Measurements from ENCODE around the gene GGCT.
"Not testable (repeated sequence)": the region's sequence is repeated elsewhere in the genome, so short reads cannot be mapped to it uniquely, and the experiment has no call there.

Gene GGCT

GRCh38 chr7:30510124-30511075 lies 5.8 kb upstream of the GGCT start:
- H2AK5ac ChIP-seq (ENCODE audit: low read depth, low read length) = no peak overlapping the region
- H3K4me2 ChIP-seq (ENCODE audit: insufficient read depth, low read length, poor library complexity, severe bottlenecking) = no peak overlapping the region
- H3K4me1 ChIP-seq (ENCODE audit: control insufficient read depth in 2 of 2, insufficient read depth in 1 of 2, low read depth in 1 of 2, low read length in 2 of 2) = no peaks in the 10 kb centered on the region
- H3K4me3 ChIP-seq (ENCODE audit: low read length in 2 of 2) = no peak overlapping the region
- no peak overlapping the region for H3K4ac ChIP-seq (ENCODE audit: low read length)
- no peaks in the 10 kb centered on the region for H3K27me3 ChIP-seq (ENCODE audit: control insufficient read depth in 3 of 3, insufficient read depth in 3 of 3, low read depth in 1 of 3, low read length in 3 of 3)
- H3K23ac ChIP-seq (ENCODE audit: low read depth, low read length, poor library complexity) = no peak overlapping the region
- DNase-seq (ENCODE audit: low spot score) = no peak
- no peak overlapping the region for H3K14ac ChIP-seq (ENCODE audit: low read length)
- no peaks in the 10 kb centered on the region for H3K79me1 ChIP-seq (ENCODE audit: low read depth, low read length)
- no peak overlapping the region for H2BK15ac ChIP-seq (ENCODE audit: low read length)
- no peak overlapping the region for H3K18ac ChIP-seq (ENCODE audit: low read length)
- no peak overlapping the region for H3K9ac ChIP-seq (ENCODE audit: low read depth, low read length, poor library complexity)
- WGBS, 2 donors (ENCODE audit: extremely low coverage in 2 of 2, insufficient read length in 2 of 2, insufficient replicate concordance in 1 of 2) = no CpG with 5 or more reads among the region's 4 CpGs
- no peak overlapping the region for H2BK12ac ChIP-seq (ENCODE audit: low read length)
- no peak overlapping the region for H2BK120ac ChIP-seq (ENCODE audit: low read depth, low read length)
- H4K91ac ChIP-seq (ENCODE audit: low read depth, low read length, poor library complexity) = no peak overlapping the region
- H3K36me3 ChIP-seq (replicated peaks in 1 of 2; ENCODE audit: control insufficient read depth in 2 of 2, insufficient read depth in 2 of 2, low read length in 2 of 2) = no peaks in the 10 kb centered on the region
- peaks cover 0 to 6% of the 10 kb centered on the region in 2 donors for H3K9me3 ChIP-seq (replicated peaks in 1 of 2; ENCODE audit: control insufficient read depth in 2 of 2, insufficient read depth in 1 of 2, low read depth in 1 of 2, low read length in 2 of 2)
- H2AFZ ChIP-seq (ENCODE audit: low read length) = no peak overlapping the region
- H4K8ac ChIP-seq (ENCODE audit: low read depth, low read length) = no peak overlapping the region
- H2BK5ac ChIP-seq (ENCODE audit: low read length) = no peak overlapping the region
- no peak overlapping the region for H3K27ac ChIP-seq (replicated peaks; ENCODE audit: low read length)

DNA sequence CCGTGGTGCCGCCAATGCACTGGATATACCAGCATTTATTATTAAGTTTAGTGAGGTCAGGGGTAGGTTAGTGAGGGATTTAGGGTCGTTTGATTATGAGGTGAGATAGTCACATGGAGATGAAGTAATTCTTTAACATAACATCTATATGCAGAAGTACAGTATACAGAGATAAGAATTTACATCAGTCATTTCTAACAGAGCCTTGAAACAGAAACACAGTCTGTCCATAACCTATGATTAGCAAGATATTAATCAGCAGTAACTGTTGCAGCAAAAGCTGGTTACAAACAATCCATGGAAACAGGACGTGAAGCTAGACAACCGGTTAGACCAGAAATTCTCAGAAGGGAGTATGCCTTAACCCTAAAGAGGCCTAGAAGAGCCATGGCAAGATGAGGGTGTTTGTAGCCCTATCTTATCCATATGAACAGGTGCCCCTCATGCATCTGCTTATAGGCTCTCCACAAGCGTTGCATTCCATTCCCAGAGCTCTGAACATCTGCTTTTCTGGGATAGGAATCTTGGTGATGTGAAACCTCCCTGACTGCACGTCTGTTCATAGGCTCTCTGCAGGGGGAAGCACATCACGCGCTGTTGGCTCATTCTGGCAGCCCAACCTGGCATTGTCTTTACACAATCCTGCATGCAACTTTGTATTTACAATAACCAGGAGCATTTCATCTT lies 4.7 kb upstream of the GGCT start:
- H2AFZ ChIP-seq (ENCODE audit: low read length); H3K27me3 ChIP-seq (ENCODE audit: control insufficient read depth in 3 of 3, insufficient read depth in 3 of 3, low read depth in 1 of 3, low read length in 3 of 3); H2BK15ac ChIP-seq (ENCODE audit: low read length); H3K4me3 ChIP-seq (ENCODE audit: low read length in 2 of 2); H3K9ac ChIP-seq (ENCODE audit: low read depth, low read length, poor library complexity); DNase-seq (ENCODE audit: low spot score); H2BK12ac ChIP-seq (ENCODE audit: low read length); H3K14ac ChIP-seq (ENCODE audit: low read length); H4K91ac ChIP-seq (ENCODE audit: low read depth, low read length, poor library complexity); H3K4me2 ChIP-seq (ENCODE audit: insufficient read depth, low read length, poor library complexity, severe bottlenecking); H3K4me1 ChIP-seq (ENCODE audit: control insufficient read depth in 2 of 2, insufficient read depth in 1 of 2, low read depth in 1 of 2, low read length in 2 of 2); H2BK5ac ChIP-seq (ENCODE audit: low read length); H3K36me3 ChIP-seq (replicated peaks in 1 of 2; ENCODE audit: control insufficient read depth in 2 of 2, insufficient read depth in 2 of 2, low read length in 2 of 2); H3K4ac ChIP-seq (ENCODE audit: low read length); H3K27ac ChIP-seq (replicated peaks; ENCODE audit: low read length); H3K9me3 ChIP-seq (replicated peaks in 1 of 2; ENCODE audit: control insufficient read depth in 2 of 2, insufficient read depth in 1 of 2, low read depth in 1 of 2, low read length in 2 of 2); H4K8ac ChIP-seq (ENCODE audit: low read depth, low read length); H3K18ac ChIP-seq (ENCODE audit: low read length); H3K79me1 ChIP-seq (ENCODE audit: low read depth, low read length); H2AK5ac ChIP-seq (ENCODE audit: low read depth, low read length); H2BK120ac ChIP-seq (ENCODE audit: low read depth, low read length); H3K23ac ChIP-seq (ENCODE audit: low read depth, low read length, poor library complexity): not testable (repeated sequence)
- no CpG with 5 or more reads among the region's 9 CpGs for WGBS, 2 donors (ENCODE audit: extremely low coverage in 2 of 2, insufficient read length in 2 of 2, insufficient replicate concordance in 1 of 2)

DNA sequence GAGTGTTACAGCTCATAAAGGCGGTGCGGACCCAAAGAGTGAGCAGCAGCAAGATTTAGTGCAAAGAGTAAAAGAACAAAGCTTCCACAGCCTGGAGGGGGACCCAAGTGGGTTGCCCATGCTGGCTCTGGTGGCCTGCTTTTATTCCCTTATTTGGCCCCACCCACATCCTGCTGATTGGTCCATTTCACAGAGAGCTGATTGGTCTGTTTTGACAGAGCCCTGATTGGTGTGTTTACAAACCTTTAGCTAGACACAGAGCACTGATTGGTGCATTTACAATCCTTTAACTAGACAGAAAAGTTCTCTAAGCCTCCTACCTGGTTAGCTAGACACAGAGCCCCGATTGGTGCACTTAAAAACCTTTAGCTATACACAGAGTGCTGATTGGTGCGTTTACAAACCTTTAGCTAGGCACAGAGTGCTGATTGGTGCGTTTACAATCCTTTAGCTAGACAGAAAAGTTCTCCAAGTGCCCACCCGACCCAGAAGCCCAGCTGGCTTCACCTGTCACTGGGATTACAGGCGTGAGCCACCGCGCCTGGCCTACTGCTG lies 2.8 kb upstream of the GGCT start:
- not testable (repeated sequence) for H2BK15ac ChIP-seq (ENCODE audit: low read length); H3K4me1 ChIP-seq (ENCODE audit: control insufficient read depth in 2 of 2, insufficient read depth in 1 of 2, low read depth in 1 of 2, low read length in 2 of 2); H3K18ac ChIP-seq (ENCODE audit: low read length); H3K14ac ChIP-seq (ENCODE audit: low read length); H3K9me3 ChIP-seq (replicated peaks in 1 of 2; ENCODE audit: control insufficient read depth in 2 of 2, insufficient read depth in 1 of 2, low read depth in 1 of 2, low read length in 2 of 2); H3K4me3 ChIP-seq (ENCODE audit: low read length in 2 of 2); H3K27ac ChIP-seq (replicated peaks; ENCODE audit: low read length); H2BK5ac ChIP-seq (ENCODE audit: low read length); DNase-seq (ENCODE audit: low spot score); H3K4ac ChIP-seq (ENCODE audit: low read length); H3K27me3 ChIP-seq (ENCODE audit: control insufficient read depth in 3 of 3, insufficient read depth in 3 of 3, low read depth in 1 of 3, low read length in 3 of 3); H3K4me2 ChIP-seq (ENCODE audit: insufficient read depth, low read length, poor library complexity, severe bottlenecking); H4K91ac ChIP-seq (ENCODE audit: low read depth, low read length, poor library complexity); H3K9ac ChIP-seq (ENCODE audit: low read depth, low read length, poor library complexity); H2AK5ac ChIP-seq (ENCODE audit: low read depth, low read length); H3K79me1 ChIP-seq (ENCODE audit: low read depth, low read length); H2BK120ac ChIP-seq (ENCODE audit: low read depth, low read length); H2AFZ ChIP-seq (ENCODE audit: low read length); H2BK12ac ChIP-seq (ENCODE audit: low read length); H3K23ac ChIP-seq (ENCODE audit: low read depth, low read length, poor library complexity); H4K8ac ChIP-seq (ENCODE audit: low read depth, low read length)
- H3K36me3 ChIP-seq (replicated peaks in 1 of 2; ENCODE audit: control insufficient read depth in 2 of 2, insufficient read depth in 2 of 2, low read length in 2 of 2) = peaks cover 0 to 10% of the 10 kb centered on the region in 2 donors
- no CpG with 5 or more reads among the region's 9 CpGs for WGBS, 2 donors (ENCODE audit: extremely low coverage in 2 of 2, insufficient read length in 2 of 2, insufficient replicate concordance in 1 of 2)

Measured in neuronal stem cell (in vitro differentiated cells).